ENCODE results near the gene SERPINB5. TPM values are rescaled to one million over a fixed set of nuclear protein-coding genes. Genes with fewer than 3 reads are reported as not detected.

SERPINB5 gene
- total RNA-seq, 1 donor from 2014 or later, result 440 TPM

- H3K27me3 ChIP-seq (ENCODE audit: control insufficient read depth, insufficient read depth, low read length), result no peaks in the 10 kb centered on the region
- H3K4me3 ChIP-seq (ENCODE audit: low read depth, low read length), result no peak overlapping the region
- no peak for FAIRE-seq
Measured at GRCh38 chr18:63468575-63468974, 8.2 kb upstream of the SERPINB5 start.

GRCh38 chr18:63470751-63471150 lies 6.0 kb upstream of the SERPINB5 start:
- DNase-seq (ENCODE audit: low read depth) (peak; percentile 34), FAIRE-seq (no peak)
- TF ChIP-seq CTCF (IDR thresholded peaks at IDR 0.05; ENCODE audit: insufficient read depth, low read length, severe bottlenecking), result no peak
- H3K36me3 ChIP-seq (ENCODE audit: control insufficient read depth, insufficient read depth, low read length), result no peaks in the 10 kb centered on the region
- H3K4me3 ChIP-seq (ENCODE audit: low read depth, low read length), result no peak overlapping the region
- no peaks in the 10 kb centered on the region for H3K27me3 ChIP-seq (ENCODE audit: control insufficient read depth, insufficient read depth, low read length)

More at GRCh38 chr18:63468575-63468974, 8.2 kb upstream of the SERPINB5 start:
- H3K36me3 ChIP-seq (ENCODE audit: control insufficient read depth, insufficient read depth, low read length), result no peaks in the 10 kb centered on the region
- DNase-seq (ENCODE audit: low read depth), result no peak
- TF ChIP-seq CTCF (IDR thresholded peaks at IDR 0.05; ENCODE audit: insufficient read depth, low read length, severe bottlenecking), result no peak

DNA sequence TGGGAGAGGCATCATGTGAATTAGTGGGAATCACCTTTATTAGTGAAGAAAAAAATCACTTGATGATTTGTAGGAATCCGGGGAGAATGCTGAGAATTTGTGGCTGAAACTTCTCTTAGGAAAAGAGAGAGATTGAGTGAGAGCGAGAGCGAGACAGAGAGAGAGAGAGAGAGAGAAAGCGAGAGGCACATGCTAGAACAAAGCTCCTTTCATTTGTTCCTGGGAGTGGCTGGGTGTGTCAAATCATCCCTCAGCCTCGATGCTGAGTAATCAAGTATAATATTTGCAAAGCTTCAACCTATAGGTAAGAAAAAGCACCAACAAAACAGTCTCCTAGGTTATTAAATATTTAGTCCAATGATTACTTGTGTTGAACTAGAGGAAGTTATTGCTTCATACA lies 4.4 kb upstream of the SERPINB5 start:
- DNase-seq (ENCODE audit: low read depth), result peak; percentile 99
- peak; percentile 80 for FAIRE-seq

GRCh38 chr18:63477200-63477599 lies 442 bp downstream of the SERPINB5 start:
- H3K36me3 ChIP-seq (ENCODE audit: control insufficient read depth, insufficient read depth, low read length), result peaks cover 21% of the 10 kb centered on the region
- FAIRE-seq (peak; percentile 50), DNase-seq (ENCODE audit: low read depth) (no peak)
- H3K4me3 ChIP-seq (ENCODE audit: low read depth, low read length), result peak overlapping the region; percentile 69
- no peaks in the 10 kb centered on the region for H3K27me3 ChIP-seq (ENCODE audit: control insufficient read depth, insufficient read depth, low read length)
- no peak for TF ChIP-seq CTCF (IDR thresholded peaks at IDR 0.05; ENCODE audit: insufficient read depth, low read length, severe bottlenecking)

More for the DNA sequence above, 4.4 kb upstream of the SERPINB5 start:
- H3K4me3 ChIP-seq (ENCODE audit: low read depth, low read length), result no peak overlapping the region
- peaks cover 1% of the 10 kb centered on the region for H3K36me3 ChIP-seq (ENCODE audit: control insufficient read depth, insufficient read depth, low read length)
- H3K27me3 ChIP-seq (ENCODE audit: control insufficient read depth, insufficient read depth, low read length), result no peaks in the 10 kb centered on the region
- no peak for TF ChIP-seq CTCF (IDR thresholded peaks at IDR 0.05; ENCODE audit: insufficient read depth, low read length, severe bottlenecking)

DNA sequence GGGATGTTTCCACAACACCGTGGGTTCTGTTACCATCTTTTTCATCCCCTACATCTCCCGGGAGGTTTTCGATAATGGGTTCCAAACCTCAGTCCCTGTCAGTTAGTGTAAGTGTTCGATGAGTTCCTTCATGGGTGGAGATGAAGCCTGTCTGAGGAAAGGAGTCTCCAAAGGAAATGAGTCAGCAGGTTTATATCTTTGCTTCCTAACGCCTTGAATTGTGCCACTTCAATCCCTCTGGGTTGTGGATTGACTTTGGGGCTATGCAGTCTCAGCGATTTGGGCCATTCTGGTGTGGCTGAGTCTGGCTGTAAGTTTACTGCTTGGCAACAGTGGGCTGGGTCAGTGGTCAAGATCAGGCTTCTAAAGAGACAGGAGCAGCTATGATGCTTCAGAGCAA lies 1.2 kb downstream of the SERPINB5 start:
- FAIRE-seq (peak; percentile 90), DNase-seq (ENCODE audit: low read depth) (peak; percentile 57)
- no peaks in the 10 kb centered on the region for H3K27me3 ChIP-seq (ENCODE audit: control insufficient read depth, insufficient read depth, low read length)
- H3K4me3 ChIP-seq (ENCODE audit: low read depth, low read length), result peak overlapping the region; percentile 69
- TF ChIP-seq CTCF (IDR thresholded peaks at IDR 0.05; ENCODE audit: insufficient read depth, low read length, severe bottlenecking), result no peak
- peaks cover 23% of the 10 kb centered on the region for H3K36me3 ChIP-seq (ENCODE audit: control insufficient read depth, insufficient read depth, low read length)

- no peaks in the 10 kb centered on the region for H3K27me3 ChIP-seq (ENCODE audit: control insufficient read depth, insufficient read depth, low read length)
- H3K36me3 ChIP-seq (ENCODE audit: control insufficient read depth, insufficient read depth, low read length), result peaks cover 28% of the 10 kb centered on the region
- peak overlapping the region; percentile 69 for H3K4me3 ChIP-seq (ENCODE audit: low read depth, low read length)
- FAIRE-seq, result no peak
- peak; percentile 37 for DNase-seq (ENCODE audit: low read depth)
- TF ChIP-seq CTCF (IDR thresholded peaks at IDR 0.05; ENCODE audit: insufficient read depth, low read length, severe bottlenecking), result no peak
Measured at GRCh38 chr18:63479826-63480225, 3.1 kb downstream of the SERPINB5 start.

Measured in bronchial epithelial cell (primary cell).